GM13976 (cell line): Measurements from ENCODE around the gene PTPRE.

Experiments
- DNase-seq: peaks from one replicate; pipeline ENCODE4 v3.0.0; 2012; ENCODE audit warnings: low spot score
- in situ Hi-C: fragments of 300-500 bp; cut with MboI; formaldehyde crosslinking; loops from one replicate; pipeline ENCODE4 v1.12.0; 2022; ENCODE audit warnings: low sequenced_read_pairs, mixed read lengths, inconsistent platforms; ENCODE audit not compliant: unreplicated experiment
- TF ChIP-seq, protein P1 (sequence below): IDR thresholded peaks from 2 replicates; pipeline ENCODE4 v1.5.1; 2012; ENCODE audit warnings: borderline replicate concordance, mild to moderate bottlenecking; ENCODE audit not compliant: insufficient read depth; ENCODE audit errors: extremely low read depth, missing control alignments, control extremely low read depth

Gene PTPRE

DNA sequence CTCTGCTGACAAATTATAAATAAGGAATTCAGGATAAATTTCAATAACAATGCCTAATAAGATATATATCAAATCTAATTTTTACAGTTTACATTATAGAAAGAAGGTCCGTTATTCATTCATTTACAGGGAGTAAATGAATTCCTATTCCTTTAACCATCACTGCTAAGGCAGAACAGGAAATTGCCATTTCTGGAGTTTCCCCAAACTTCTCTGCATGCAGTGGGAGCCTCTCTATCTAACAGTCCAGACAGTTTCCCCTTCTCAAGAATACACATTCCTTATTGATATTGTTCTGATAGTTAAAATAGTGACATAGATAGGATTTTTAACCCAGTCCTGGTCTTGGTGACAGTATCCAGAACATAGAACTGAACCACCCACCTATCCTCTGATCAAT lies 195.0 kb downstream of the PTPRE start:
- no peak for DNase-seq
- in situ Hi-C loops = no loop called here
- TF ChIP-seq, protein P1, sequence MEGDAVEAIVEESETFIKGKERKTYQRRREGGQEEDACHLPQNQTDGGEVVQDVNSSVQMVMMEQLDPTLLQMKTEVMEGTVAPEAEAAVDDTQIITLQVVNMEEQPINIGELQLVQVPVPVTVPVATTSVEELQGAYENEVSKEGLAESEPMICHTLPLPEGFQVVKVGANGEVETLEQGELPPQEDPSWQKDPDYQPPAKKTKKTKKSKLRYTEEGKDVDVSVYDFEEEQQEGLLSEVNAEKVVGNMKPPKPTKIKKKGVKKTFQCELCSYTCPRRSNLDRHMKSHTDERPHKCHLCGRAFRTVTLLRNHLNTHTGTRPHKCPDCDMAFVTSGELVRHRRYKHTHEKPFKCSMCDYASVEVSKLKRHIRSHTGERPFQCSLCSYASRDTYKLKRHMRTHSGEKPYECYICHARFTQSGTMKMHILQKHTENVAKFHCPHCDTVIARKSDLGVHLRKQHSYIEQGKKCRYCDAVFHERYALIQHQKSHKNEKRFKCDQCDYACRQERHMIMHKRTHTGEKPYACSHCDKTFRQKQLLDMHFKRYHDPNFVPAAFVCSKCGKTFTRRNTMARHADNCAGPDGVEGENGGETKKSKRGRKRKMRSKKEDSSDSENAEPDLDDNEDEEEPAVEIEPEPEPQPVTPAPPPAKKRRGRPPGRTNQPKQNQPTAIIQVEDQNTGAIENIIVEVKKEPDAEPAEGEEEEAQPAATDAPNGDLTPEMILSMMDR = no peak

DNA sequence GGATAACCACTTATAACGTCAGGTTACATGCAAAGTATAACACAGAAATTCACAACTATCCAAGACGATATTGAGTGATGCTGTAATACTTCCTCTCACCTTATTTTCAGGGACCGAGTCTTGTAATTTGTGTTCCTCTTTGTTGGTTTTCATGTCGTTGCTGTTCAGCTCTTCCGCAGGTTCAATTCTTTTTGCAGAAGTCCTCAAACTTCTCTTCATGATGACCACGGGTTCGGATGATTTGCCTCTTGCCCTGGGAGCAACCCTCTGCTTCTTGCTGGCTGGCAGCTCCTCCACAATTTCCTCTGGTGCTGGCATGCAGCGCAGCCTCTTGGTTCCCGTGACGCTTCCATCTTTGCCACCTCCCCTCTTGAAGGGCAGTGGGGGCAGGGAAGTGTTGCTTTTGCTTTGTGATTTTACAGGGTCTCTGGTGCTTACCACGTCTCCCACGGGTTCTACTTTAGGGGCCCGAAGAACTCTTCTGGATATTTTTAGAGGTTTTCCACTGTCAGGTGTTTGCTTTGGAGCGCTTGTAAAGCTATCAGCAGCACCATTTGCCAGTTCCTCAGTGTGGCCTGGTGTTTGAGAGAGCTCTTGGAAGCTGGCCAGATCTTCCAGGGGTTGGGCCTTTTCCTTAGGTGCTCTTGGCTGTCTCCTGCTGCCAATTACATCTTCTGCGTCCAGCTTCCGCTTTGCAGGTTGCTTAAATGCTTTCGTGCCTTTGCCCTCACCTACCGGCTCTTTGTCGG lies 195.8 kb downstream of the PTPRE start:
- in situ Hi-C loops = no loop called here
- no peak for DNase-seq
- TF ChIP-seq, protein P1 = no peak

DNA sequence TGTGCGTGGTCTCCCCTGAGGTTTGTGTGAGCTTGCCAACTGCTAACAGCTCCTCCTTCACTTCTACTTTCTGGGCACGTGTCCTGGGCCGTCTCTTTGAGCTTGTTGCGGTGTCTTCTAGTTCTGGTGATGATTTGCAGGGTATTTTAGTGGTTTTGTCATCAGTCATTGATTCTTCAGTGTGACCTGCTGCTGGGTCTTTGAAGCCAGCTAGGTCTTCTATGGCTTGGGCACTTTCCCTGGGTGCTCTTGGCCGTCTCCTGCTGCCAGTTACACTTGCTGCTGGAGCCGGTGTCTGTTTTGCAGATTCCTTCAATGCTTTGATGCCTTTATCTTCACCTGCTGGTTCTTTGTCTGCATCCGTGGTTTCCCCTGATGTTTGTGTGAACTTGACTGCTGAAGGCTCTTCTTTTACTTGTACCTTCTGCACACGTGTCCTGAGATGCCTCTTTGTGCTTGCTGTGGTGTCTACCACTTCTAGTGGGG lies 196.4 kb downstream of the PTPRE start:
- in situ Hi-C loops = no loop called here
- no peak for DNase-seq
- TF ChIP-seq, protein P1 = no peak

DNA sequence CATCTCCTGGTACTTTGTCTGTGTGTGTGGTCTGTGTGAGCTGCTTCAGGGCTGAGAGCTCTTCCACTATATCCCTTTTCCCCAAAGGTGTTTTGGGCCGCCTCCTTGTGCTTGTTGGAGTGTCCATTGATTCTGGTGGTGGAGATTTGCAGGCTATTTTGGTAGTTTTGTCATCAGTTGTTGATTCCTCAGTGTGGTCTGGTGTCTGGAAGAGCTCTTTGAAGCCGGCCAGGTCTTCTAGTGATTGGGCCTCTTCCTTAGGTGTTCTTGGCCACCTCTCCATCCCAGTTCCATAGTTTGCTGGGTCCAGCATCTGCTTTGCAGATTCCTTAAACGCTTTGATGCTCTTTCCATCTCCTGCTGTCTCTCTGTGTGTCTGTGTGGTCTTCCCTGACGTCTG lies 198.5 kb downstream of the PTPRE start:
- in situ Hi-C loops = no loop called here
- TF ChIP-seq, protein P1 = no peak
- DNase-seq = no peak

DNA sequence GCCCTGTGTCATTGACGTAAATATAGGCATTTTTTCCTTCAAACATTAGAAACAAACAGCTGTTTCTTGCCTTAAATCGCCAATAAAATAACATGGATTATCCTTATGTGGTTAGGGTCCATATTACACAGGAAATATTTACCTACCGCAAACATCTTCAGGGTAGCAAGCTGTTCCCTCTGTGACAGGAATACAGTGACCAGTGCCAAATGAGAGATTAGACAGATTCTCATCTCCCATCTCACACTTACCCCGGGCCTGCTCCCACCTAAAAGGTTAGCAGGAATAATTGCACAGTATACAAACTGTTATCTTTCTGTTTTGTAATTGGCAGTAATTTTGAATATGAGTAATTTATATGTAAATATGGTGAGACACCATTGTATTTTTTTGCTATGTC lies 202.8 kb downstream of the PTPRE start:
- no peak for DNase-seq
- in situ Hi-C loops = no loop called here
- TF ChIP-seq, protein P1 = no peak

DNA sequence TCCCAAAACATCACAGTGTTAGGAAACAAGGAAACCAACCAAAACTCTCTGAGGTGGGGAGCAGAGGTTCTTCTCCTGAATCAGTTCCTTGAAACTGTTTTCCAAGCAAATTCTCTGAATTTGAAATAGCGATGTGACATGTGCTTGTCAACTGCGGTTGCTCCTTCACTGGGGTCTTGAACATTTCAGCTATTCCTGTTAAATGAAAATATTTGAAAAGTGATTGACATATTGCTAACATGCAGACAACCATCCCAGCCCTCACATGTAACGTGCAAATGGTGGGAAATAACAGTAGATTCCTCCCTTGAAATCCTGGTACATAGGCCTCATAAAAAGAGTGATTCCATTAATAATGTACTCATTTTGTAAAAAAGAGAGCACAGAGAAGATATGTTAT lies 203.4 kb downstream of the PTPRE start:
- no peak for DNase-seq
- in situ Hi-C loops = no loop called here
- TF ChIP-seq, protein P1 = no peak
